PFSK-1 (cell line): ENCODE data around the gene AKAP13.

Experiments used
- FOXP2 ChIP-seq: optimal IDR thresholded peaks from 2 replicates; pipeline ENCODE3; 2011; ENCODE audit warnings: borderline replicate concordance, control low read depth, inconsistent platforms; ENCODE audit not compliant: insufficient read depth; ENCODE audit errors: extremely low read length, extremely low read depth
- POLR2AphosphoS5 ChIP-seq: IDR thresholded peaks from 2 replicates; pipeline ENCODE4 v1.6.1; 2012; ENCODE audit warnings: low read depth, mild to moderate bottlenecking, control low read depth, low read length, moderate library complexity
- REST ChIP-seq, 2 experiments: IDR thresholded peaks; 2 replicates each; pipeline versions ENCODE4 v1.6.1 to v1.8.0; 2011 to 2012; ENCODE audit warnings: low read depth in 2 of 2, low read length in 2 of 2, control low read depth in 1 of 2, inconsistent platforms in 1 of 2, mild to moderate bottlenecking in 1 of 2, moderate library complexity in 1 of 2; ENCODE audit not compliant: insufficient read depth in 1 of 2
- SIN3A ChIP-seq: IDR thresholded peaks from 2 replicates; pipeline ENCODE4 v1.6.1; 2012; ENCODE audit warnings: mild to moderate bottlenecking, low read length, moderate library complexity, borderline replicate concordance; ENCODE audit not compliant: insufficient read depth
- TAF1 ChIP-seq: IDR thresholded peaks from 2 replicates; pipeline ENCODE4 v1.6.1; 2012; ENCODE audit warnings: low read length, control low read depth, borderline replicate concordance; ENCODE audit not compliant: insufficient read depth

The AKAP13 gene

DNA sequence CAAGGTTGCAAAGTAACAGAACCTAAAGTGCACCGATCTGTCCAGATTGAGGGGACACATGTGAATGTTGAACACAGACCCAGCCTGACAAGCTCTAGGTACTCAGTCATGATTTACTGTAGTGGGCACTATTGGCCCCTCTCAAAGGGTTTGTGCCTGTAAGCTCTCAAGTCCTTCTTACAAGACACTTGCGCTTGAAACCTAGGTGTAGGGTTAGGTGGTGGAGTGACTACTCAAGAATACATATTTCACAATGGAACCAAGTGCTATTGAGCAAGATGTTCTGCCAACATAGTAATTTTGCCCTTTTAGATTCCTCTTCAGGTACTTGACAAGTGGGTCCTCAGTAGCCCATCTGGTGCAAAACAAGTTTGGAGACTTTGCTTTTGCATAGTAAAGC, 169.9 kb downstream of the AKAP13 start:
- TF ChIP-seq TAF1 (no peak), SIN3A (no peak), REST (IDR thresholded peaks at IDR 0.05; ENCODE audit: insufficient read depth in 1 of 2, low read depth in 2 of 2, low read length in 2 of 2) (no peak), POLR2AphosphoS5 (no peak), FOXP2 (no peak)

GRCh38 chr15:85551221-85551832, 170.9 kb downstream of the AKAP13 start:
- TF ChIP-seq FOXP2 (no peak), TAF1 (no peak), SIN3A (no peak), POLR2AphosphoS5 (no peak), REST (IDR thresholded peaks at IDR 0.05; ENCODE audit: insufficient read depth in 1 of 2, low read depth in 2 of 2, low read length in 2 of 2) (no peak)

DNA sequence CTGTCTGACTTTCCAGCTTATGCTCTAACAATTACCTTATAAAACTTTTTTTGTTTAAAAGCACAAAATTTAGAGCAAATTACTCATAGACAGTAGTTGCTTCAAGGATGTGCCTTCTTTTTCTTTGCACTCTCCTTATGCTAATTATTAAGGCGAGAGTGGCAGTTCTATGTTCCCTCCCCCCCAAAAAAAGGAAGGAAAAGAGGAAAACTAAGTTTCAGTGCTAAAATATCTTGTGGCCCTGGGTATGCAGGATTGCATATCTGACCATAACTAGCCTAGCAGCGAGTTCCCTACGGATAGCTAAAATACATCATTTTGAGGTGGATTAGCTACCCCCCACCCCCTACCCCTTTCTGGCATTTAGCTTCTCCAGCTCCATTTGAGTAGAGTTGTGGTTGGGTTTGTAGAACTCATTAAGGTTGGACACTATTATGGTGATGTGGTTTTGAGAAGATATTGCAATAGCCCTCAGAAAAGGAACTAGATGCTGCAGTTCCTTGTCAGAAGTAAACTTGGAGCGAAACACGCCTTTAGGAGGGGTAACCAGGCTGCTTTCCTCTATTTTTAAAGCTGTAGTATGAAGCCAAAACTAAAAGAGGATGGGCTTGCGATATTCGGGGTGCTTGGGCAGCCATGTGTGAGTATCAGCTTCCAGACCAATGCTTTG, 174.6 kb downstream of the AKAP13 start:
- TF ChIP-seq POLR2AphosphoS5: no peak
- TF ChIP-seq TAF1: no peak
- TF ChIP-seq FOXP2: no peak
- no peak for TF ChIP-seq SIN3A
- TF ChIP-seq REST (IDR thresholded peaks at IDR 0.05; ENCODE audit: insufficient read depth in 1 of 2, low read depth in 2 of 2, low read length in 2 of 2): no peak

GRCh38 chr15:85555875-85556617, 175.6 kb downstream of the AKAP13 start:
- TF ChIP-seq TAF1 (no peak), POLR2AphosphoS5 (no peak), FOXP2 (no peak), SIN3A (no peak), REST (IDR thresholded peaks at IDR 0.05; ENCODE audit: insufficient read depth in 1 of 2, low read depth in 2 of 2, low read length in 2 of 2) (no peak)

DNA sequence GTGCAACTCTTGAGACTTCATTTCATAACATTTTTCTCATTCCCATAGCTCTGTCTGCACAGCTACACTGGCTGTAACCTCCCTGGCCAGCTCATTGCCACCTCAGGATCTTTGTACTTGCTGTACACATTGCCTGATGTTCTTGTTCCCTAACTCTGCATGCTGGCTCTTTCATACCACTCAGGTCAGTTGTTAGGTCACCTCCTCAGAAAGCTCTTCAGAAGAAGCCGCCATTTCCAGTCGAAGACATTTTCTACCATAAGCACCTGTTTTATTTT, 176.2 kb downstream of the AKAP13 start:
- no peak for TF ChIP-seq REST (IDR thresholded peaks at IDR 0.05; ENCODE audit: insufficient read depth in 1 of 2, low read depth in 2 of 2, low read length in 2 of 2)
- TF ChIP-seq SIN3A: no peak
- TF ChIP-seq POLR2AphosphoS5: no peak
- no peak for TF ChIP-seq TAF1
- TF ChIP-seq FOXP2: no peak
